ENCODE data around the gene HSP90AB1.

HSP90AB1 gene

DNA sequence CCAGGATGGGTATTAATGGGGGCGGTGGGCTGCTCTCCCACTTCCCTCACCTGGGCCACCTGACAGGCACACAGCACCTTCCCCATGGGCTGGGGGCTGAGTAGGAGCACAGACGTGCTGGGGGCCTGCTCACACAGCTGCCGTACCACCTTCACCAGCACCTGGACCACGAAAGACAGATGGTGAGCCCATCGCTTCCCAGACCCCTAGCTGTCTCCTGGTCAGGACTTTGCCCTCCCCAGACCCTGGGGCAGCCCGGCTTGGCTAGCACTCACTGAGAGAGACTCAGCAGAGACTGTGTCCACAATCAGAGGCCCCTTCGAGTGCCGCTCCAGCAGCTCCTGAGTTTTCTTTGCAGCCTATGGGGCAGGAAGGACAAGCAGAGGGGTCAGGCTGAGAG, 54.2 kb downstream of the HSP90AB1 start:
- TF ChIP-seq, protein P1, sequence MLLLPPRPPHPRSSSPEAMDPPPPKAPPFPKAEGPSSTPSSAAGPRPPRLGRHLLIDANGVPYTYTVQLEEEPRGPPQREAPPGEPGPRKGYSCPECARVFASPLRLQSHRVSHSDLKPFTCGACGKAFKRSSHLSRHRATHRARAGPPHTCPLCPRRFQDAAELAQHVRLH (tag by site-specific recombination; IDR thresholded peaks at IDR 0.05): no peak
- no peak for TF ChIP-seq ZNF366 (tag by site-specific recombination; conservative IDR thresholded peaks at IDR 0.05)
- no peak for TF ChIP-seq ZNF274 (IDR thresholded peaks at IDR 0.05; ENCODE audit: low read length)
- TF ChIP-seq ZNF274 (tag by site-specific recombination; IDR thresholded peaks at IDR 0.05; ENCODE audit: borderline replicate concordance): no peak
- POLR2A ChIA-PET: interaction anchor here (0.6 to 0.9 kb wide), 3 partner anchors 12 to 103 kb away, joined by 3 read pairs; partner anchors contain the start of genes AARS2 and HSP90AB1
- H3K9me3 ChIP-seq (ENCODE audit: control insufficient read depth, insufficient read depth, low read depth, low read length): no peaks in the 10 kb centered on the region
- peaks cover 19 to 65% of the 10 kb centered on the region in 2 experiments for H3K36me3 ChIP-seq (ENCODE audit: control insufficient read depth in 2 of 2, insufficient read depth in 1 of 2, low read length in 2 of 2)
- H3K4me1 ChIP-seq (ENCODE audit: control insufficient read depth, insufficient read depth, low read length): no peaks in the 10 kb centered on the region; the same call in 1 of the 2 replicates
- CTCF ChIA-PET: interaction anchor here (0.5 to 7.1 kb wide), 4 partner anchors 13 to 94 kb away, joined by 3 to 117 read pairs (median 14); partner anchors contain the start of genes AARS2 and TMEM151B
- no peak overlapping the region for H3K4me3 ChIP-seq (ENCODE audit: low read depth, low read length)
- no peak overlapping the region for H3K27ac ChIP-seq (ENCODE audit: extremely low read depth, low read depth, low read length)

DNA sequence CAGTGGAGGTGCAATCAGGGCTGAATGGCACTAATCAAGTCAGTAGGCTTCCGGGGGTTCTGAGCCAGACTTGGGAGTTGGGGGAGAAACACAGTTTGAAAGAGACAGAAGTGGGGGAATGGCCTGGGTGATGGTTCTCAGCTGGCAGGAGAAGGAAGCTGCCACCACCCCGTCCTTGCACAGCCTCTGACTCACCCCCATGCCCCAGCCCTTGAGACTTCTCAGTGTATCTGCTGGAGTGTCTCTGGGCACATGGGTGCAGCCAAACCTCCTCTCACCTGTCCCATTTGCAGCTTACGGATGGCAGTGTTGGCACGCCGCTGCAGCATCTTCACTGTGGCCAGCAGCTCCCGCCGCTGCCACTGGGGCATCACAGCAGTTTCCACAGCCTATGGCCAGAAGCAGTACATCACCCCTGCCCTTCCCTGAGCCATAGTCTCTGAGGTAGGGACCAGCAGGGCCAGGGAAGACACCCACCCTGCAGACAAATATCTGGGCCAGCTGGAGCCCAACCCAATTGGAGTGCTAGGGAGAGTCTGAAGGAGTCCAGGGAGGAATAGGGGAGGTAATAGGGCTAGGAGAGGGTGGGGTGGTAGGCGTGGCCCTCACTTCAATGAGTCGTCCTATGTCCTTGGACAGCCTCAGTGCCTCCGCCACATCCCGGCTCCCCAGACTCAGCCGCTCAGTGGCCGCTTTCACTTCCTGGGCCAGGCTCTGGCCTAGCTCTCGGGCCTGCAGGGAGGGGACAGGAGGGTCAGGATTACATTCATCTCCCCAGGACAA, 55.1 kb downstream of the HSP90AB1 start:
- ChIA-PET CTCF (interaction anchor here (0.5 to 7.1 kb wide), 8 partner anchors 12 to 130 kb away, joined by 3 to 117 read pairs (median 4); partner anchors contain the start of genes AARS2 and TMEM151B), POLR2A (interaction anchor here (0.6 to 1.4 kb wide), 4 partner anchors 11 to 103 kb away, joined by 3 to 5 read pairs (median 3); partner anchors contain the start of genes AARS2 and HSP90AB1)
- Histone ChIP-seq H3K36me3 (ENCODE audit: control insufficient read depth in 2 of 2, insufficient read depth in 1 of 2, low read length in 2 of 2) (peaks cover 19 to 74% of the 10 kb centered on the region in 2 experiments), H3K27ac (ENCODE audit: extremely low read depth, low read depth, low read length) (no peak overlapping the region), H3K9me3 (ENCODE audit: control insufficient read depth, insufficient read depth, low read depth, low read length) (no peaks in the 10 kb centered on the region), H3K4me3 (ENCODE audit: low read depth, low read length) (no peak overlapping the region), H3K4me1 (ENCODE audit: control insufficient read depth, insufficient read depth, low read length) (no peaks in the 10 kb centered on the region; the same call in 1 of the 2 replicates)
- TF ChIP-seq KLF9 (tag by site-specific recombination; IDR thresholded peaks at IDR 0.05; ENCODE audit: low read depth): peak; percentile 12; the same call in 1 of the 2 replicates
- peak; percentile 89 for TF ChIP-seq KLF1 (tag by site-specific recombination; IDR thresholded peaks at IDR 0.05)
- TF ChIP-seq, protein P2, sequence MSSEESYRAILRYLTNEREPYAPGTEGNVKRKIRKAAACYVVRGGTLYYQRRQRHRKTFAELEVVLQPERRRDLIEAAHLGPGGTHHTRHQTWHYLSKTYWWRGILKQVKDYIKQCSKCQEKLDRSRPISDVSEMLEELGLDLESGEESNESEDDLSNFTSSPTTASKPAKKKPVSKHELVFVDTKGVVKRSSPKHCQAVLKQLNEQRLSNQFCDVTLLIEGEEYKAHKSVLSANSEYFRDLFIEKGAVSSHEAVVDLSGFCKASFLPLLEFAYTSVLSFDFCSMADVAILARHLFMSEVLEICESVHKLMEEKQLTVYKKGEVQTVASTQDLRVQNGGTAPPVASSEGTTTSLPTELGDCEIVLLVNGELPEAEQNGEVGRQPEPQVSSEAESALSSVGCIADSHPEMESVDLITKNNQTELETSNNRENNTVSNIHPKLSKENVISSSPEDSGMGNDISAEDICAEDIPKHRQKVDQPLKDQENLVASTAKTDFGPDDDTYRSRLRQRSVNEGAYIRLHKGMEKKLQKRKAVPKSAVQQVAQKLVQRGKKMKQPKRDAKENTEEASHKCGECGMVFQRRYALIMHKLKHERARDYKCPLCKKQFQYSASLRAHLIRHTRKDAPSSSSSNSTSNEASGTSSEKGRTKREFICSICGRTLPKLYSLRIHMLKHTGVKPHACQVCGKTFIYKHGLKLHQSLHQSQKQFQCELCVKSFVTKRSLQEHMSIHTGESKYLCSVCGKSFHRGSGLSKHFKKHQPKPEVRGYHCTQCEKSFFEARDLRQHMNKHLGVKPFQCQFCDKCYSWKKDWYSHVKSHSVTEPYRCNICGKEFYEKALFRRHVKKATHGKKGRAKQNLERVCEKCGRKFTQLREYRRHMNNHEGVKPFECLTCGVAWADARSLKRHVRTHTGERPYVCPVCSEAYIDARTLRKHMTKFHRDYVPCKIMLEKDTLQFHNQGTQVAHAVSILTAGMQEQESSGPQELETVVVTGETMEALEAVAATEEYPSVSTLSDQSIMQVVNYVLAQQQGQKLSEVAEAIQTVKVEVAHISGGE (tag by site-specific recombination; conservative IDR thresholded peaks at IDR 0.05; ENCODE audit: low read depth): no peak
- TF ChIP-seq ZNF426 (tag by site-specific recombination; IDR thresholded peaks at IDR 0.05): no peak
- no peak for TF ChIP-seq ZNF335 (tag by site-specific recombination; conservative IDR thresholded peaks at IDR 0.05)
- TF ChIP-seq, protein P3, sequence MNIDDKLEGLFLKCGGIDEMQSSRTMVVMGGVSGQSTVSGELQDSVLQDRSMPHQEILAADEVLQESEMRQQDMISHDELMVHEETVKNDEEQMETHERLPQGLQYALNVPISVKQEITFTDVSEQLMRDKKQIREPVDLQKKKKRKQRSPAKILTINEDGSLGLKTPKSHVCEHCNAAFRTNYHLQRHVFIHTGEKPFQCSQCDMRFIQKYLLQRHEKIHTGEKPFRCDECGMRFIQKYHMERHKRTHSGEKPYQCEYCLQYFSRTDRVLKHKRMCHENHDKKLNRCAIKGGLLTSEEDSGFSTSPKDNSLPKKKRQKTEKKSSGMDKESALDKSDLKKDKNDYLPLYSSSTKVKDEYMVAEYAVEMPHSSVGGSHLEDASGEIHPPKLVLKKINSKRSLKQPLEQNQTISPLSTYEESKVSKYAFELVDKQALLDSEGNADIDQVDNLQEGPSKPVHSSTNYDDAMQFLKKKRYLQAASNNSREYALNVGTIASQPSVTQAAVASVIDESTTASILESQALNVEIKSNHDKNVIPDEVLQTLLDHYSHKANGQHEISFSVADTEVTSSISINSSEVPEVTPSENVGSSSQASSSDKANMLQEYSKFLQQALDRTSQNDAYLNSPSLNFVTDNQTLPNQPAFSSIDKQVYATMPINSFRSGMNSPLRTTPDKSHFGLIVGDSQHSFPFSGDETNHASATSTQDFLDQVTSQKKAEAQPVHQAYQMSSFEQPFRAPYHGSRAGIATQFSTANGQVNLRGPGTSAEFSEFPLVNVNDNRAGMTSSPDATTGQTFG (tag by site-specific recombination; IDR thresholded peaks at IDR 0.05; ENCODE audit: borderline replicate concordance): no peak
- TF ChIP-seq ZNF341 (tag by site-specific recombination; IDR thresholded peaks at IDR 0.05; ENCODE audit: low read depth): no peak
- TF ChIP-seq MZF1 (tag by site-specific recombination; IDR thresholded peaks at IDR 0.05; ENCODE audit: borderline replicate concordance): no peak
- no peak for TF ChIP-seq ZNF670 (tag by site-specific recombination; IDR thresholded peaks at IDR 0.05; ENCODE audit: low read depth)
- no peak for TF ChIP-seq MEIS1 (CRISPR knock-in tag; IDR thresholded peaks at IDR 0.05; ENCODE audit: borderline replicate concordance)
- no peak for TF ChIP-seq ZNF837 (tag by site-specific recombination; IDR thresholded peaks at IDR 0.05)
- TF ChIP-seq, protein P4, sequence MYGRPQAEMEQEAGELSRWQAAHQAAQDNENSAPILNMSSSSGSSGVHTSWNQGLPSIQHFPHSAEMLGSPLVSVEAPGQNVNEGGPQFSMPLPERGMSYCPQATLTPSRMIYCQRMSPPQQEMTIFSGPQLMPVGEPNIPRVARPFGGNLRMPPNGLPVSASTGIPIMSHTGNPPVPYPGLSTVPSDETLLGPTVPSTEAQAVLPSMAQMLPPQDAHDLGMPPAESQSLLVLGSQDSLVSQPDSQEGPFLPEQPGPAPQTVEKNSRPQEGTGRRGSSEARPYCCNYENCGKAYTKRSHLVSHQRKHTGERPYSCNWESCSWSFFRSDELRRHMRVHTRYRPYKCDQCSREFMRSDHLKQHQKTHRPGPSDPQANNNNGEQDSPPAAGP (tag by site-specific recombination; IDR thresholded peaks at IDR 0.05): peak; percentile 76; the same call in 1 of the 2 replicates
- no peak for TF ChIP-seq ZNF175 (tag by site-specific recombination; IDR thresholded peaks at IDR 0.05)
